ENCODE measurements around the gene SHB. TPM values are rescaled to one million over a fixed set of nuclear protein-coding genes. Genes with fewer than 3 reads are reported as not detected.

Gene SHB
- total RNA-seq, 1 experiment from 2014 or later = 56.4 TPM

DNA sequence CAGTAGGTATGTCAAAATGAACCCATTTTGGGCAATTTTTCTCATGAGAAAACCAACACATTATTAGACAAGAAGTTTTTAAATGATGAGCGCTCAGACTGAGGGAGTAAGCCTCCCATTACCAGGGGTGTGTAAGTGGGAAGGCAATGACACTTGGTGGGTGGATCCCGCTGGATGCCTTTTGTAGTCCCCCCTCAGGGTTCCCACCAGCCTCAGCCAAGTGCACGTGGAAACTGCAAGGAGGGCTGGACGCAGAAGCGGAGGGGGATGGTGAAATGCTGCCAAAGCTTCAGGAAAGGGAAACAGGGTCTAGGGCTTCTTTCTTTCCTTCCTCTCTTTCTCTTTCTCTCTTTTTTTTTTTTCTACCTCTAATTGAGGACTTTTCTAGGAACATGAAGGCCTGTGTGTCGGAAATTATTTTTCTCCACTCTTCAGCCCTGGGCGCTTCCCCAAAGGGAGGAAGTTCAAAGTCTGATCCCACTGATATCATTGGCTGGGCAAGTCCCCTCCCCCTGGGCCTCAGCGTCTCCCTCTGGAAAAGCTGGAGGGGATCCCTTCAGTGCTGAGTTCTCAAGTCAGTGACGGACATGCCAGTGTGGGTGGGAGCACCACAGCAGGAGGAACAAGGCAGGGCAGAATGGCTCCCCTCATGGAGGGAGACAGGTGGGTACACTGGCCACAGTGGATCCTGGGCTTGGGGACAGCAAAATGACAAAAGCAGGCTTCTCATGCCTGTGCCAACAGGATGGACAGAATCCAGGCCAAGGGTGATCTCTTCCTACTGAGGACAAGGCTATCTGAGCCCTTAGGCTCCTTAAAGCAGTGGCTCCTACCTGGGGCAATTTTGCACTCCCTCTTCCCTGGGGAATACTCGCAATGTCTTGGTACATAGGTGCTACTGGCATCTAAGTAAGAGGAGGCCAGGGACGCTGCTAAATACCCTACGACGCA lies 141.2 kb downstream of the SHB start:
- Histone ChIP-seq H3K9ac (ENCODE audit: low read length) (no peak overlapping the region), H3K9me3 (ENCODE audit: low read length) (no peaks in the 10 kb centered on the region), H3K4me2 (ENCODE audit: low read length) (no peak overlapping the region), H3K27ac (ENCODE audit: low read length) (no peak overlapping the region), H3K36me3 (ENCODE audit: low read depth, low read length) (peaks cover 25% of the 10 kb centered on the region), H3K4me1 (ENCODE audit: insufficient read depth, low read length) (peaks cover 19% of the 10 kb centered on the region), H2AFZ (ENCODE audit: low read length) (no peak overlapping the region), H3F3A (ENCODE audit: low read length, unreplicated experiment) (no peaks in the 10 kb centered on the region), H3K27me3 (ENCODE audit: low read length) (no peaks in the 10 kb centered on the region), H3K79me2 (ENCODE audit: low read length) (peaks cover 41% of the 10 kb centered on the region), H3K4me3 (ENCODE audit: low read length) (no peak overlapping the region), H3K9me2 (replicated peaks; ENCODE audit: low read length) (no peaks in the 10 kb centered on the region), H4K20me1 (ENCODE audit: low read length) (no peaks in the 10 kb centered on the region)
- CTCF ChIA-PET = no interaction called here
- ATAC-seq (no peak), DNase-seq (no peak)
- no TSS peak for BruUV-seq (replicated peaks)
- intact Hi-C loops (cut with micrococcal nuclease) = no loop called here
- TF ChIP-seq EZH2phosphoT487 (IDR thresholded peaks at IDR 0.05; ENCODE audit: borderline replicate concordance, low read length) (no peak), CTCF (conservative IDR thresholded peaks at IDR 0.05; ENCODE audit: low read depth, low read length) (no peak), EZH2 (IDR thresholded peaks at IDR 0.05; ENCODE audit: low read length, unreplicated experiment) (no peak)
- POLR2A ChIA-PET (ENCODE audit: unreplicated experiment) = no interaction called here

- Histone ChIP-seq H3F3A (ENCODE audit: low read length, unreplicated experiment) (no peaks in the 10 kb centered on the region), H3K27ac (ENCODE audit: low read length) (no peak overlapping the region), H3K4me3 (ENCODE audit: low read length) (no peak overlapping the region), H3K27me3 (ENCODE audit: low read length) (no peaks in the 10 kb centered on the region), H3K4me2 (ENCODE audit: low read length) (no peak overlapping the region), H3K4me1 (ENCODE audit: insufficient read depth, low read length) (peaks cover 19% of the 10 kb centered on the region), H3K9me2 (replicated peaks; ENCODE audit: low read length) (no peaks in the 10 kb centered on the region), H3K9ac (ENCODE audit: low read length) (no peak overlapping the region), H2AFZ (ENCODE audit: low read length) (no peak overlapping the region), H3K9me3 (ENCODE audit: low read length) (no peaks in the 10 kb centered on the region), H3K79me2 (ENCODE audit: low read length) (peaks cover 41% of the 10 kb centered on the region), H4K20me1 (ENCODE audit: low read length) (no peaks in the 10 kb centered on the region), H3K36me3 (ENCODE audit: low read depth, low read length) (peaks cover 24% of the 10 kb centered on the region)
- POLR2A ChIA-PET (ENCODE audit: unreplicated experiment) = no interaction called here
- ATAC-seq (no peak), DNase-seq (no peak)
- TF ChIP-seq CTCF (conservative IDR thresholded peaks at IDR 0.05; ENCODE audit: low read depth, low read length) (no peak), EZH2phosphoT487 (IDR thresholded peaks at IDR 0.05; ENCODE audit: borderline replicate concordance, low read length) (no peak), EZH2 (IDR thresholded peaks at IDR 0.05; ENCODE audit: low read length, unreplicated experiment) (no peak)
- no TSS peak for BruUV-seq (replicated peaks)
- CTCF ChIA-PET = no interaction called here
- intact Hi-C loops (cut with micrococcal nuclease) = no loop called here
These were observed 141.9 kb downstream of the SHB start for GRCh38 chr9:37927132-37927531.

DNA sequence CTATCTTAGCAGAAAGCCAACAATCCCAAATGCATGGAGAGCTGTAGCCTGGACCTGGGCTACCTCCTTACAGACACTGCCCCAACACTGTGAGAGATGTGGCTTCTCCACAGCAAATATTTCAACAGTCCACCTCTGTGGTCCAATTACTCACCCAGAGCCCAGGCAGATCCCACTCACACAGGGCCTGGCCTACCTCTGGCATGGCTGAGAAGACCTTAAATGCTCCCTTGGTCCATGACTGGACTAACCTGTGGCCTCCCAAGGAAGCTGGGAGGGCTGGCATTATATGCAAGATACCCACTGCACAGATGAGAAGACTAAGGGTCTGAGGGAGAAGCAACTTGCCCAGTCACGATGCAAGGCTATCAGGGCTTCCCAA lies 142.3 kb downstream of the SHB start:
- peaks cover 24% of the 10 kb centered on the region for H3K36me3 ChIP-seq (ENCODE audit: low read depth, low read length)
- ChIA-PET CTCF (no interaction called here), POLR2A (ENCODE audit: unreplicated experiment) (no interaction called here)
- no peaks in the 10 kb centered on the region for H4K20me1 ChIP-seq (ENCODE audit: low read length)
- no peaks in the 10 kb centered on the region for H3K27me3 ChIP-seq (ENCODE audit: low read length)
- H3K9me3 ChIP-seq (ENCODE audit: low read length) = no peaks in the 10 kb centered on the region
- no peak overlapping the region for H2AFZ ChIP-seq (ENCODE audit: low read length)
- BruUV-seq (replicated peaks) = no TSS peak
- peaks cover 19% of the 10 kb centered on the region for H3K4me1 ChIP-seq (ENCODE audit: insufficient read depth, low read length)
- H3K9me2 ChIP-seq (replicated peaks; ENCODE audit: low read length) = no peaks in the 10 kb centered on the region
- no peak overlapping the region for H3K9ac ChIP-seq (ENCODE audit: low read length)
- peaks cover 40% of the 10 kb centered on the region for H3K79me2 ChIP-seq (ENCODE audit: low read length)
- intact Hi-C loops (cut with micrococcal nuclease) = no loop called here
- H3K4me2 ChIP-seq (ENCODE audit: low read length) = no peak overlapping the region
- H3K4me3 ChIP-seq (ENCODE audit: low read length) = no peak overlapping the region
- no peak for ATAC-seq
- DNase-seq = no peak
- TF ChIP-seq EZH2phosphoT487 (IDR thresholded peaks at IDR 0.05; ENCODE audit: borderline replicate concordance, low read length) = no peak
- no peak for TF ChIP-seq CTCF (conservative IDR thresholded peaks at IDR 0.05; ENCODE audit: low read depth, low read length)
- TF ChIP-seq EZH2 (IDR thresholded peaks at IDR 0.05; ENCODE audit: low read length, unreplicated experiment) = no peak
- no peaks in the 10 kb centered on the region for H3F3A ChIP-seq (ENCODE audit: low read length, unreplicated experiment)
- no peak overlapping the region for H3K27ac ChIP-seq (ENCODE audit: low read length)
